ENCODE results near the gene OR52N5.

Gene OR52N5

GRCh38 chr11:5783255-5783654 is at the start of gene OR52N5:
Gene OR52N5, minus strand, starts transcription at chr11:5783355. Its CDS starts 4,721 bp downstream, at chr11:5778634.
- no peak for DNase-seq (ENCODE audit: low read depth in 2 of 3, low spot score in 2 of 3)

GRCh38 chr11:5831196-5831829 is 48.2 kb upstream of the OR52N5 start:
- no peak for DNase-seq (ENCODE audit: low read depth in 2 of 3, low spot score in 2 of 3)

- DNase-seq (ENCODE audit: low read depth in 2 of 3, low spot score in 2 of 3) = no peak
Observed at GRCh38 chr11:5818245-5818886, 35.2 kb upstream of the OR52N5 start.

GRCh38 chr11:5815534-5815933 is 32.4 kb upstream of the OR52N5 start:
- DNase-seq (ENCODE audit: low read depth in 2 of 3, low spot score in 2 of 3) = no peak

GRCh38 chr11:5809905-5810795 is 27.0 kb upstream of the OR52N5 start:
- DNase-seq (ENCODE audit: low read depth in 2 of 3, low spot score in 2 of 3) = no peak

GRCh38 chr11:5809122-5809519 is 26.0 kb upstream of the OR52N5 start:
- DNase-seq (ENCODE audit: low read depth in 2 of 3, low spot score in 2 of 3) = no peak

DNA sequence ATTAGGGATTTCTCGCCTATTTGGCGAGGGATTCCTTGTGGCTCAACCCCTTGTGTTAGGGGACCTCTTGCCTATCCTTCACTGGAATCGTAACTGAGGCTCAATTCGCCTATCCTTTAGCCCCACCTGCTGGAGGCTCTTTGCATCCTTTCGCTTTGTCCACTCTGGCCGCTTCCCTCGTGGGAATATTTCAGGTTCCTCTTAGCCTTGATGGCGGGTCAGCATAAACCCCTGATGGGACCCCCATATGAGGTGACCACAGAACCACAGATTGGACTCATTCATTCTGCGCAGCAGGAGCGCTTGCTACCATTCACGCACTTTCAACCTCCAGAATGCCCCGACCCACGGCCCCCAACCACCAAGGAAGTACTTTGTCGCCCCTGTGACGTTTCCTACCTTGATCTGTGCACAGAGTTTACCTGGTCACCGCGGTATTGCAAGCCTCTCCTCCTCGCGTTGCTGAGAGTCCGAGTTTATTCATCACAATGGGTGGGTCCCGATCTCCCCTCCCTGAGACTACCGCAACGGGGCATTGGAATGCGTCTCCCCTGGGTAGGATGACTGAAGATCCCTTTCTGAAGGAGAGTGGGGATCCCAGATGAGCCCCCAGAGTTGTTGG is 25.5 kb upstream of the OR52N5 start, which contains the start of gene OR52N2:
TSS of gene OR52N2 (plus strand) at position 425 of the 622 bp plus-strand sequence. CDS start 11,412 bp downstream, outside the sequence.
- peak in 2 of 3 experiments; percentile 40 to 55 for DNase-seq (ENCODE audit: low read depth in 2 of 3, low spot score in 2 of 3)

GRCh38 chr11:5807580-5807979 is 24.4 kb upstream of the OR52N5 start:
- DNase-seq (ENCODE audit: low read depth in 2 of 3, low spot score in 2 of 3) = no peak

DNA sequence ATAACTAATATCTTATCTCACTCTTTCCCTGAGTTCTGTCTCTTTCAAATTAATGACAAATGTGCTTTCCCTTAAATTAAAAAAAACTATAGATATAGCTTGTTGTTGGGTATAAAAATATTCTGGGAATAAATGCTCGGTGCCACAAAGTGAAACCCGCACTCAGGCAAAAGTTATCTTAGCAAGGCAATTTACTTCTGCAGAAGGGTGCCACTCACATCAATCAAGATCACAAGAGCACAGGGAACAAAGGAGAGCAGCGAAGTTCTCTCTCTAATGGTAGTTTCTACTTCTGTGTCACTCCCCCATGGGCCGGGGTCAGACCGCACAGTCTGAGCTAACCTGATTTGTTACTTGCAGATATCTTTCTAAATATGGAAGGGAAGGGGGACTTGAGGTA is 20.8 kb upstream of the OR52N5 start:
- no peak for DNase-seq (ENCODE audit: low read depth in 2 of 3, low spot score in 2 of 3)

DNA sequence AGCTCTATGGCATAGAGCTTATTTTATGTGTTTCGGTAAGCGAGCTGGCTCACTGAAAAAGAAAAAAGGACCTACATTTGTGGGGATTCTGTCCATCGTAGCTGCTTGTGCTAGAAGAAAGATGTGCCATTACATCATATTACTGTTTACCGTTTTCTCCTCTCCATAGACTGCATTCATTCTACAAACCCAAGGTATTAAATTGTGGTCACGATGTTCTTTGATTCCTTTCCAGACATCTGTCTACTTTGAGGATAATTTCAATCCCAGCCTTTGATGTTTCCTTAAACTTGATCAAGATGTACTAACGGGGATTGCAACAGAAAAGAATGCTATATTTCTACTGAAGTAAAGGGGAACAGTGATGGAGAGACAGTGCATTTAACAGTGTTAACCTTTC is 13.4 kb upstream of the OR52N5 start:
- no peak for DNase-seq (ENCODE audit: low read depth in 2 of 3, low spot score in 2 of 3)

GRCh38 chr11:5791165-5791564 is 8.0 kb upstream of the OR52N5 start, which contains the start of gene OR52N1:
Gene OR52N1, minus strand, starts transcription at chr11:5791265. Its CDS starts 2,449 bp downstream, at chr11:5788816.
- DNase-seq (ENCODE audit: low read depth in 2 of 3, low spot score in 2 of 3) = no peak

- DNase-seq (ENCODE audit: low read depth in 2 of 3, low spot score in 2 of 3) = no peak
Observed at GRCh38 chr11:5767056-5767455, 16.1 kb downstream of the OR52N5 start.

DNA sequence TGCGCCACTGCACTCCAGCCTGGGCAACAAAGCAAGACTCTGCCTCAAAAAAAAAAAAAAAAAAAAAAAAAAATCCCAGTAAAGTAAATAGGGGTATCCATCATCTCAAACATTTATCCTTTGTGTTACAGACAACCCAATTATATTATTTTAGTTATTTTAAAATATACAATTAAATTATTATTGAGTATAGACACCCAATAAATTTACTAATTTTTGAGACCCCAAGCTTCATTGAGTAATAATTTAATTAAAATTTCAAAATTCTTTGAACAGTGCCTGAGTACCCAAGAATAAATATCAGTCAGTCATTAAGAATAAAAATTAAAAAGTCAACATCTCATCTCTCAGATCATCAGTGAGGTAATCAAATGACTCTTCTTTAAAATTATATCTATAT is 29.2 kb downstream of the OR52N5 start, which contains the start of gene OR52N4:
TSS of gene OR52N4 (plus strand) at position 301 of the 400 bp plus-strand sequence. CDS start 498 bp downstream, outside the sequence.
- no peak for DNase-seq (ENCODE audit: low read depth in 2 of 3, low spot score in 2 of 3)

- DNase-seq (ENCODE audit: low read depth in 2 of 3, low spot score in 2 of 3) = no peak
Observed at GRCh38 chr11:5749836-5750235, 33.3 kb downstream of the OR52N5 start.

DNA sequence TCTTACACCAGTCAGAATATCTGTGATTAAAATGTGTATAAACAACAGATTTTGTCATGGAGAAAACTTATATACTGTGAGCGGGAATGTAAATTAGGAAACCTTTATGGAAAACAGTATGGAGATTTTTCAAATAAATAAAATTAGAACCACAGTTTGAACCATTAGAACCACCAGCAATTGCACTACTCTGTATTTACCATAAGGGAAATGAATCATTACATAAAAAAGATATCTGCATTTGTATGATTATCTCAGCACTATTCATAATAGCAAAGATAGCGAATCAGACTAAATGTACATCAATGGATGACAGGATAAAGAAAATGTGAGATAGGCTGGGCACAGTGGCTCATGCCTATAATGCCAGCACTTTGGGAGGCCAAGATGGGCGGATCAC is 36.5 kb downstream of the OR52N5 start:
- DNase-seq (ENCODE audit: low read depth in 2 of 3, low spot score in 2 of 3) = no peak

DNA sequence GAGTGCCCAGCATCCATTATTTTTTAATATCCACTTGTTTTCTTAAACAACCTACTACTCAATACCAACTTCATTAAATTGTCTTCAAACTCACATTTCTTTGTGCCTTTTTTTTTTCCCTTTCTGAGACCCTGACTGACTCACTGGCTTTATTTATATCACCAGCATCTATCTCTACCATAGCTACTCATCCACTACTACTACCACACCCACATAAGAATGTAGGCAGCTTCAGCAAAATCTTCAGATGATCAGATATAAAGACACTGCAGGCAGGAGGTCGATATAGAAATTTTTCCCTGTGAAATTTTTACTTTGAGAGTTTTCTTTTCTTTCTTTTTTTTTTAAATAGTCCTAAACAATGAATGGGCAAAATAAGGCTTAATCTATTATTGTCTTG is 44.7 kb downstream of the OR52N5 start:
- DNase-seq (ENCODE audit: low read depth in 2 of 3, low spot score in 2 of 3) = no peak

DNA sequence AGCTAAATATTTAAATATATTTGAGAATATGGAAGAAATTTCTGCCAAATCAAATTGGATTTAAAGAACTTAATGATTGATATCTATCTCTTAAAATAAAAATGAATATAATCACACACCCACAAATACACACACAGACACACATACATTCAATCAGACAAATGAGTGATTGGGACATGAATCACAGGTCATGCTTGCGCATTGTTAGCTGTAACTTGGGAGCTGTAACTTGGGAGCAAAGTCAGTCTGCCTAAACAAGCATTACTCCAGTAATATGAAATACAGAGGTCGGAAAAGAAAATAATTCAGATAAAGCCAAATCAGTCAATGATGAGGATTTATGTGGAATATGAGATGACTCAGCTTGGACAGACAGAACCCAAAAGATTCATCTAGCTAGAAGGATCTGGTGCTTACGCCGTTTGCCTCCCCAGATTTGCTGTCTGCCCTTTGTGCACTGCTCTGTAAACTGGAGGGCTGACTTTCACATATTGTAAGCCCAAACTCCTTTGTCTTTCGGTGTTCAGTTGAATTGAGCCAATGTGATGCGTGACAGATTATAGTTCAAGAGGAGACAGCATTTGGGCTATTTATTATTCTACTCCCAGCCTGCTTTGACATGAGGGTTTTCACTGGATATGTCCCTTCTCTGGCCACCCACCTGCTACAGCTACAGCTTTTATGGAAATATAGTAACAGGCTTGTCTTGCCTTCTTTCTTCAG is 45.3 kb downstream of the OR52N5 start:
- no peak for DNase-seq (ENCODE audit: low read depth in 2 of 3, low spot score in 2 of 3)

DNA sequence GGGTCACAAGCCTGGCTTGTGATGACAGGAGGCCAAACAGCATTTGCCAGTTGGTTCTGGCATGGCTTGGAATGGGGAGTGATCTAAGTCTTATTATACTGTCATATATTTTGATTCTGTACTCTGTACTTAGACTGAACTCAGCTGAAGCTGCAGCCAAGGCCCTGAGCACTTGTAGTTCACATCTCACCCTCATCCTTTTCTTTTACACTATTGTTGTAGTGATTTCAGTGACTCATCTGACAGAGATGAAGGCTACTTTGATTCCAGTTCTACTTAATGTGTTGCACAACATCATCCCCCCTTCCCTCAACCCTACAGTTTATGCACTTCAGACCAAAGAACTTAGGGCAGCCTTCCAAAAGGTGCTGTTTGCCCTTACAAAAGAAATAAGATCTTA is 46.1 kb downstream of the OR52N5 start:
- no peak for DNase-seq (ENCODE audit: low read depth in 2 of 3, low spot score in 2 of 3)

DNA sequence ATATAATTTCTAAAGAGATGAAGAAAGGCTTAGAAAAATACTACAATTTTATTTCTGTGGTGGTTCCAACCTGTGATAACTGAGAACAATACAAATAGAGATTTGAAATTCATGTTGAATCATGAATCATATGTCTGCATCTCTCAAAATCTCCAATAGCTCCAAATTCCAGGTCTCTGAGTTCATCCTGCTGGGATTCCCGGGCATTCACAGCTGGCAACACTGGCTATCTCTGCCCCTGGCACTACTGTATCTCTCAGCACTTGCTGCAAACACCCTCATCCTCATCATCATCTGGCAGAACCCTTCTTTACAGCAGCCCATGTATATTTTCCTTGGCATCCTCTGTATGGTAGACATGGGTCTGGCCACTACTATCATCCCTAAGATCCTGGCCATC is 46.8 kb downstream of the OR52N5 start, which contains the start of gene OR56B1:
TSS of gene OR56B1 (plus strand) at position 53 of the 400 bp plus-strand sequence. CDS start at position 122, 69 bp downstream.
- no peak for DNase-seq (ENCODE audit: low read depth in 2 of 3, low spot score in 2 of 3)

DNA sequence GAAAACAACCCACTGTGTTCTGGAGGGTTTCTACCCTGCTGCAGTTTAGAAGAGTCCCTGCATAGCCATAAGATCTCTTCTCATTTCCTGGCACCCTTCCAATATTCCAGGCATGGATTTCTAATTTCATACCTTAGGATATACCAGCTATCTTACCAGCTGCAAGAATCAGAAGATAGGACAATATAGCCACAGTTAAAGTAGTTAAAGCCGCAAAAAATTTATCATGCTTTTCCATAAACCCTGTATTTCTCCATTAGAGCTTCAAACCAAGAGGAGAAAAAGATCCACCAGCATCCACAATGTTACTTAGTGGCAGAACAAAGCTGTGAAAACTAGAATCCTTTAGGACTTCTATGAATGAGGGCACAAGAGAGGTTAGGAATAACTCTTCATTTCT is 55.5 kb downstream of the OR52N5 start:
- DNase-seq (ENCODE audit: low read depth in 2 of 3, low spot score in 2 of 3) = no peak

Measured in activated CD8-positive, alpha-beta memory T cell treated with anti-CD3 and anti-CD28 coated beads for 48 hours (primary cell).